Naive B cell (primary cell): ENCODE data around the gene ITPKB. TPM values are rescaled to one million over a fixed set of nuclear protein-coding genes. Genes with fewer than 3 reads are reported as not detected.
"Not testable (repeated sequence)": the region's sequence is repeated elsewhere in the genome, so short reads cannot be mapped to it uniquely, and the experiment has no call there.

Source experiments
- ATAC-seq, 2 donors: fragments of 150-1000 bp; cut with Tn5 transposase; 2 replicates each; pipeline ENCODE4 v1.10.0; 2021; ENCODE audit warnings: low read depth in 2 of 2, mild to moderate bottlenecking in 2 of 2, moderate library complexity in 2 of 2
- DNase-seq: peaks from one replicate; pipeline ENCODE4 v3.0.0; 2022
- H3K27ac Mint-ChIP-seq, 6 donors: one replicate each; pipeline ENCODE4 v1.8.0; 2020 to 2022; ENCODE audit warnings: mild to moderate bottlenecking in 6 of 6, mixed read lengths in 6 of 6, moderate library complexity in 5 of 6, inconsistent platforms in 2 of 6
- H3K27me3 Mint-ChIP-seq, 3 donors: one replicate each; pipeline ENCODE4 v1.8.0; 2021 to 2022; ENCODE audit warnings: mixed read lengths in 3 of 3, mild to moderate bottlenecking in 1 of 3
- H3K36me3 Mint-ChIP-seq, 2 donors: one replicate each; pipeline ENCODE4 v1.8.0; 2020 to 2022; ENCODE audit warnings: mixed read lengths in 2 of 2, inconsistent platforms in 1 of 2, mild to moderate bottlenecking in 1 of 2
- H3K4me1 Mint-ChIP-seq, 3 donors: one replicate each; pipeline ENCODE4 v1.8.0; 2020 to 2022; ENCODE audit warnings: mixed read lengths in 3 of 3, inconsistent platforms in 1 of 3, mild to moderate bottlenecking in 1 of 3, moderate library complexity in 1 of 3
- H3K4me3 Mint-ChIP-seq, 8 donors: one replicate each; pipeline ENCODE4 v1.8.0; 2020 to 2022; ENCODE audit warnings: mild to moderate bottlenecking in 8 of 8, mixed read lengths in 8 of 8, moderate library complexity in 8 of 8, inconsistent platforms in 2 of 8
- H3K9me3 Mint-ChIP-seq, 7 donors: one replicate each; pipeline ENCODE4 v1.8.0; 2020 to 2022; ENCODE audit warnings: mixed read lengths in 7 of 7, mild to moderate bottlenecking in 5 of 7, inconsistent platforms in 2 of 7, moderate library complexity in 1 of 7
- polyA plus RNA-seq, 6 donors: library from polyadenylated mRNA; unstranded; fragments of 300-500 nt; fragmentation: Illumina TruSeq; gene quantifications; one replicate each; pipeline ENCODE4 v1.2.3, GENCODE V29; 2021; ENCODE audit warnings: low read depth in 6 of 6

The ITPKB gene
- polyA plus RNA-seq, 6 donors from 2014 or later: 24.5 to 48.9 (median 34.1) TPM

DNA sequence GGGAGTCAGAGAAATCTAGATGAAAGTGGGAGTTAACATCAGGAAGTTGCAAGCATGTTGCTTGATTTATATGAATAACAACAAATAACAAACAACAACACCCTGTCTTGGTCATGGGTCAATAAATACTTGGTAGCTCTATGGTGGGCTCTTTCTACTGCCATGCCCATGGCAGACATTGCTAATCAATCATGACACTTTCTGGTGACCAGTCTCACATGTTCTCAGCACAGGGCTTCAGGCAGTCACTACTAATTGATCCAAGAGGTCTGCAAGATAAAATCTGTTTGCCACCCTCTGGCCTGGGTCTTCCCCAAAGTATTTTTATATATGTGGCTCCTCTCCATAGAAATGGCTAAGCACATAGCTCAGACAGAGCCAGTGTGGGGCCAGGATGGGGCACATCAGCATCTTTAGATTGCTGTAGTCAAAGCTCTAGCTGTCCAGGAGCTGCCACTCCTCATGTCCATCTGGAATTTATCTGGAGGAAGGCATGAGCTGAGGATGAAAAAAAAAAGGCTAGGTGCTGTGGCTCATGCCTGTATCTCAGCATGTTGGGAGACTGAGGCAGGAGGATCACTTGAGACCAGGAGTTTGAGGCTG lies 139.3 kb downstream of the ITPKB start:
- no peaks in the 10 kb centered on the region for H3K36me3 Mint-ChIP-seq
- peaks cover 2 to 11% (median 9%) of the 10 kb centered on the region in 3 donors for H3K4me1 Mint-ChIP-seq
- peaks cover 0 to 7% (median 2%) of the 10 kb centered on the region in 7 donors for H3K9me3 Mint-ChIP-seq
- H3K27me3 Mint-ChIP-seq: peaks cover 0 to 28% (median 17%) of the 10 kb centered on the region in 3 donors
- DNase-seq (no peak), ATAC-seq (no peak)
- peak overlapping the region in 1 of 6 donors; percentile 33 for H3K27ac Mint-ChIP-seq
- H3K4me3 Mint-ChIP-seq: no peak overlapping the region

DNA sequence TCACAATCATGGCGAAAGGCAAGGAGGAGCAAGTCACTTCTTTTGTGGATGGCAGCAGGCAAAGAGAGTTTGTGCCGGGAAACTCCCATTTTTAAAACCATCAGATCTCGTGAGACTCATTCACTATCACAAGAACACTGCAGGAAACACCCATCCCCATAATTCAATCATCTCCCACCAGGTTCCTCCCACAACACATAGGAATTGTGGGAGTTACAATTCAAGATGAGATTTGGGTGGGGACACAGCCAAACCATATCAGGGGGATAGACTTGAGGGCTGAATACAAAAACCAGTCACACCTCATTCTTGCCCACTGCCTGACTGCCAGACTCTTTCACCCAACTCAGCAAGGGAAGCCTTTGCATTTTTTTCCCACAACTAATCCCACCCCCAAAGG lies 140.1 kb downstream of the ITPKB start:
- not testable (repeated sequence) for ATAC-seq, DNase-seq, H3K36me3 Mint-ChIP-seq, H3K27ac Mint-ChIP-seq, H3K4me3 Mint-ChIP-seq, H3K9me3 Mint-ChIP-seq
- Mint-ChIP-seq H3K4me1 (peaks cover 2 to 11% (median 9%) of the 10 kb centered on the region in 3 donors), H3K27me3 (peaks cover 1 to 33% (median 22%) of the 10 kb centered on the region in 3 donors)

- H3K27ac Mint-ChIP-seq: peak overlapping the region in 1 of 6 donors; percentile 73
- peaks cover 5 to 36% (median 27%) of the 10 kb centered on the region in 3 donors for H3K27me3 Mint-ChIP-seq
- H3K9me3 Mint-ChIP-seq: peaks cover 0 to 7% (median 2%) of the 10 kb centered on the region in 7 donors
- peaks cover 2 to 9% (median 8%) of the 10 kb centered on the region in 3 donors for H3K4me1 Mint-ChIP-seq
- H3K36me3 Mint-ChIP-seq: no peaks in the 10 kb centered on the region
- ATAC-seq (no peak), DNase-seq (no peak)
- no peak overlapping the region for H3K4me3 Mint-ChIP-seq
Measured at GRCh38 chr1:226598455-226598849, 140.6 kb downstream of the ITPKB start.

GRCh38 chr1:226597616-226598454 lies 141.2 kb downstream of the ITPKB start:
- Mint-ChIP-seq H3K27ac (peak overlapping the region in 1 of 6 donors; percentile 84), H3K36me3 (peaks cover 0 to 4% of the 10 kb centered on the region in 2 donors), H3K9me3 (peaks cover 0 to 7% (median 2%) of the 10 kb centered on the region in 7 donors), H3K4me3 (no peak overlapping the region), H3K4me1 (peaks cover 0 to 9% (median 4%) of the 10 kb centered on the region in 3 donors), H3K27me3 (peaks cover 5 to 36% (median 32%) of the 10 kb centered on the region in 3 donors)
- ATAC-seq (no peak), DNase-seq (no peak)

GRCh38 chr1:226596531-226597165 lies 142.4 kb downstream of the ITPKB start:
- ATAC-seq (no peak), DNase-seq (no peak)
- H3K27me3 Mint-ChIP-seq: peaks cover 11 to 36% (median 32%) of the 10 kb centered on the region in 3 donors
- H3K36me3 Mint-ChIP-seq: peaks cover 0 to 4% of the 10 kb centered on the region in 2 donors
- H3K4me1 Mint-ChIP-seq: peaks cover 0 to 9% (median 4%) of the 10 kb centered on the region in 3 donors
- H3K27ac Mint-ChIP-seq: no peak overlapping the region
- H3K9me3 Mint-ChIP-seq: peaks cover 0 to 7% (median 2%) of the 10 kb centered on the region in 7 donors
- H3K4me3 Mint-ChIP-seq: no peak overlapping the region

GRCh38 chr1:226593541-226593940 lies 145.5 kb downstream of the ITPKB start:
- no peak overlapping the region for H3K4me3 Mint-ChIP-seq
- DNase-seq: no peak
- peaks cover 21 to 38% (median 24%) of the 10 kb centered on the region in 3 donors for H3K27me3 Mint-ChIP-seq
- H3K27ac Mint-ChIP-seq: no peak overlapping the region
- peaks cover 0 to 4% of the 10 kb centered on the region in 2 donors for H3K36me3 Mint-ChIP-seq
- peaks cover 0 to 7% (median 2%) of the 10 kb centered on the region in 7 donors for H3K9me3 Mint-ChIP-seq
- peaks cover 0 to 7% (median 4%) of the 10 kb centered on the region in 3 donors for H3K4me1 Mint-ChIP-seq
- ATAC-seq: no peak

DNA sequence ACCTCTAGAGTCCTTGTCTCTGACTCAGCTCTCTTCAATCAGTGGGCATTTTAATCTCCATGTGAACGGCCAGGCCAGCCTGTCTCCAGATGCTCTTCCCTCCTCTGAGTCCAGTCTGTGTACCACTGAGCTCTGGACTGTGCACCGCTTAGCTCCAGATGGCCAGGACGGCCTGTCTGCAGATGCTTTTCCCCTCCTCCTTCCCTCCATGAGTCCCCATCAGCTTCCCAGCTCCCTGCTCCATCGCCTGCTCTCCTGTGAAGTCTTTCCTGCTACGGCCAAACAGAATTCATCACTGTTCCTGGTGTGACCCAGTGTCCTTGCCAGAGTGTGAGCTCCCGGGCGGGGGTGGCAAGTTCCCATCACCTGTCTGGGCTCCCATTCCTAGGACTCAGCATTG lies 148.5 kb downstream of the ITPKB start:
- no peak for ATAC-seq
- Mint-ChIP-seq H3K27me3 (peaks cover 8 to 25% (median 21%) of the 10 kb centered on the region in 3 donors), H3K4me1 (no peaks in the 10 kb centered on the region), H3K9me3 (peaks cover 0 to 4% (median 2%) of the 10 kb centered on the region in 7 donors), H3K36me3 (peaks cover 0 to 4% of the 10 kb centered on the region in 2 donors), H3K4me3 (no peak overlapping the region), H3K27ac (no peak overlapping the region)
- no peak for DNase-seq

GRCh38 chr1:226589008-226589733 lies 149.9 kb downstream of the ITPKB start:
- no peak for ATAC-seq
- DNase-seq: no peak
- Mint-ChIP-seq H3K9me3 (no peaks in the 10 kb centered on the region), H3K4me1 (peaks cover 0 to 1% (median 0%) of the 10 kb centered on the region in 3 donors), H3K4me3 (no peak overlapping the region), H3K27ac (peak overlapping the region in 1 of 6 donors; percentile 15), H3K36me3 (peaks cover 0 to 4% of the 10 kb centered on the region in 2 donors), H3K27me3 (peaks cover 5 to 22% (median 21%) of the 10 kb centered on the region in 3 donors)

DNA sequence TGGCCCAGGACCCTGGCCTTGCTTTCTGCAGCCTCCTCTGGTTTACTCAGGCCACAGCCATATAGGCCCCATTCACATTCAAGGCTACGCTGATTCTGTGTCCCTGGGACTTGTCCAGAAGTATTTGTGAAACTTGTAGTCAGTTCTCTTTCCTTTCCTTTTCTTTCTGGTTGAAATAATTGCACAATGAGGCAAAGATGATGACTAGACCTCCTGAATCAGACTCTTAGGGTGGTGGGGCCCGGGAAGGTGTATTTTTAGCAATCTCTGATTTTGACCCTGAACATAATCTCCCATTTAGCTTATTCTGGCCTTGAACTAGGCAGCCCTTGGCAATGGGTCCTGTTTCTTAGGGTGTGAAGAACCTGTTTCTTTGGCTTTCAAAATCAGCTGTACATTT lies 150.6 kb downstream of the ITPKB start:
- H3K9me3 Mint-ChIP-seq: no peaks in the 10 kb centered on the region
- peaks cover 0 to 4% of the 10 kb centered on the region in 2 donors for H3K36me3 Mint-ChIP-seq
- H3K27ac Mint-ChIP-seq: no peak overlapping the region
- no peak overlapping the region for H3K4me3 Mint-ChIP-seq
- DNase-seq: no peak
- no peak for ATAC-seq
- H3K4me1 Mint-ChIP-seq: peaks cover 0 to 2% (median 0%) of the 10 kb centered on the region in 3 donors
- peaks cover 0 to 16% (median 15%) of the 10 kb centered on the region in 3 donors for H3K27me3 Mint-ChIP-seq

DNA sequence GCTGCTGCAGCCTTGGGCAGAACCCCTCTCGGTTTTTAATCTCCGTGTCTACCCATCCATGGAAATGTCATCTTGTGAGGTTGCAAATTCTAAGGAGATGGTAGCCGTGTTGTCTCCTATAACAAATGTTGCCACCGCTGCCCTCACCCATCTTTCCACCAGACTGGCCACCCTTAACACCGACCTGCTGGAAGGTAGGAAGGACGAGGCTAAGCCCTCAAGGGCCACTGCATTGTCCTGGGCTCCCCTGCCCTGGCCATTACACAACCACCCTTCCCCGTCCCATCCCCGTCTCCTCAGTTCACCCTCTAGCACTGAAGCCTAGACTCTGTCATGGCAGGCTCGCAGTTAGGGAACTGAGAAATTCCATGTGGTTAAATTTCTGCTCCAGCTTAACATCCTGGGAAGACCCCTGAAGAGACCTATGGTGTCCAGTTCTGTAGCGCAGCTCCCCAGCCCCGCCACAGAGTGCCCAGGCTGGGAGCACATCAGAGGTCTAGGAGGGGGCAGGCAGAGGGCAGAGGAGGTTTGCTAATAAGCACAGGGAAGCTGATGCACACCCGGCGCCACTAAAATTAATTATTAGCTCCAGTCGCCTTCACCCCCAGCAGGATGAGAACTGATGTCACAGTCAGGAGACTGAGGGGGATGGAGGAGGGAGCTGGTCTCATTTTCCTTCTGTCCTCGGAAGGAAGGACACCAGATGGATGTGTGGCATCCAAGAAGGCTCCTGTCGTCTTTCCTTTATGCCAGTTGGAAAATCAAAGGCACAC lies 152.2 kb downstream of the ITPKB start:
- Mint-ChIP-seq H3K36me3 (no peaks in the 10 kb centered on the region), H3K4me3 (no peak overlapping the region), H3K27me3 (peaks cover 0 to 12% (median 10%) of the 10 kb centered on the region in 3 donors), H3K27ac (no peak overlapping the region), H3K4me1 (peaks cover 0 to 2% (median 0%) of the 10 kb centered on the region in 3 donors), H3K9me3 (no peaks in the 10 kb centered on the region)
- no peak for ATAC-seq
- DNase-seq: no peak

GRCh38 chr1:226586116-226586515 lies 153.0 kb downstream of the ITPKB start:
- Mint-ChIP-seq H3K27ac (no peak overlapping the region), H3K4me3 (no peak overlapping the region), H3K27me3 (peaks cover 0 to 10% (median 7%) of the 10 kb centered on the region in 3 donors), H3K36me3 (no peaks in the 10 kb centered on the region), H3K9me3 (no peaks in the 10 kb centered on the region), H3K4me1 (peaks cover 0 to 2% (median 0%) of the 10 kb centered on the region in 3 donors)
- ATAC-seq: no peak
- no peak for DNase-seq

DNA sequence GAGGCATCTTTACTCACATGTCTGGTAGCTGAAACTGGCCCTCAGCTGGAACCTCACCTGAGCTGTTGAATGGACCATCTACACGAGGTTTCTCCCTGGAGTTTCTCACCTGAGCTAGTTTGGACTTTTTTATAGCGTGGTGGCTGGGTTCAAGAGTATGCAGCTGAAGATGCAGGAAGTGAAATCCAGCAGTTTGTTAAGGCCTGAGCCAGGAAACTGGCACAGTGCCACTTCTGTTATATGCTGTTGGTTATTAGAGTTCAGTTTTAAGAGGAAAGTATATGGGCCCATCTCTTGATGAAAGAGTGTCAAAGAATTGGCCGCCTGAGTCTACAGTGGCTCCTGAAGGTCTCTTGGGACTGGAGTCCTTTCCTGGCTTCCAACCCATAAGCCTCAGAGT lies 154.9 kb downstream of the ITPKB start:
- DNase-seq (no peak), ATAC-seq (no peak)
- no peaks in the 10 kb centered on the region for H3K36me3 Mint-ChIP-seq
- H3K27ac Mint-ChIP-seq: no peak overlapping the region
- peaks cover 0 to 5% (median 0%) of the 10 kb centered on the region in 3 donors for H3K27me3 Mint-ChIP-seq
- H3K4me1 Mint-ChIP-seq: peaks cover 0 to 2% (median 0%) of the 10 kb centered on the region in 3 donors
- no peak overlapping the region for H3K4me3 Mint-ChIP-seq
- H3K9me3 Mint-ChIP-seq: peaks cover 0 to 4% (median 0%) of the 10 kb centered on the region in 7 donors
